C4-2B (cell line): ENCODE results near the gene MEGF11.
A peak's percentile ranks its signal among the peaks of the same experiment; 100 is the strongest.
"Not testable (repeated sequence)": the region's sequence is repeated elsewhere in the genome, so short reads cannot be mapped to it uniquely, and the experiment has no call there.

Experiments used
- H3K27ac ChIP-seq: fragments of 450-650 bp; 2 replicates; pipeline ENCODE4 v1.5.1; 2017
- CTCF ChIP-seq: fragments of 450-650 bp; conservative IDR thresholded peaks from 2 replicates; pipeline ENCODE4 v1.5.1; 2017; ENCODE audit warnings: mild to moderate bottlenecking
- ZFX ChIP-seq: fragments of 450-650 bp; IDR thresholded peaks from 2 replicates; pipeline ENCODE4 v1.6.1; 2017

MEGF11 gene

GRCh38 chr15:65869126-65869953 is 384.2 kb downstream of the MEGF11 start, which contains the start of gene RAB11A:
RAB11A (plus strand) TSS chr15:65869491; CDS start chr15:65869586, 95 bp downstream.
- H3K27ac ChIP-seq = peak within 1 kb of the TSS; percentile 93
- TF ChIP-seq CTCF (peak; percentile 39), ZFX (no peak; the same call in 1 of the 2 replicates)

GRCh38 chr15:65868546-65869125 is 384.9 kb downstream of the MEGF11 start:
- TF ChIP-seq ZFX = no peak
- TF ChIP-seq CTCF = no peak
- peak overlapping the region; percentile 93 for H3K27ac ChIP-seq

- not testable (repeated sequence) for H3K27ac ChIP-seq
Measured at GRCh38 chr15:65867933-65868332, 385.6 kb downstream of the MEGF11 start.

GRCh38 chr15:65867244-65867643 is 386.3 kb downstream of the MEGF11 start:
- H3K27ac ChIP-seq = no peak overlapping the region

GRCh38 chr15:65863106-65863505 is 390.4 kb downstream of the MEGF11 start:
- H3K27ac ChIP-seq = no peak overlapping the region
- TF ChIP-seq CTCF = no peak
- TF ChIP-seq ZFX = no peak

More at GRCh38 chr15:65867244-65867643, 386.3 kb downstream of the MEGF11 start:
- no peak for TF ChIP-seq CTCF
- no peak for TF ChIP-seq ZFX

- no peak overlapping the region for H3K27ac ChIP-seq
- TF ChIP-seq CTCF (peak; percentile 73), ZFX (no peak)
Measured at GRCh38 chr15:65862682-65863081, 390.9 kb downstream of the MEGF11 start.

- TF ChIP-seq CTCF (no peak), ZFX (no peak)
- no peak overlapping the region for H3K27ac ChIP-seq
Measured at GRCh38 chr15:65857718-65858402, 395.7 kb downstream of the MEGF11 start.
